GM13976 (cell line): ENCODE measurements around the gene MYOM3.
"Not testable (repeated sequence)": the region's sequence is repeated elsewhere in the genome, so short reads cannot be mapped to it uniquely, and the experiment has no call there.

ENCODE experiments used
- DNase-seq: peaks from one replicate; pipeline ENCODE4 v3.0.0; 2012; ENCODE audit warnings: low spot score
- CTCF ChIP-seq: IDR thresholded peaks from 2 replicates; pipeline ENCODE4 v1.5.1; 2012; ENCODE audit warnings: borderline replicate concordance, mild to moderate bottlenecking; ENCODE audit not compliant: insufficient read depth; ENCODE audit errors: extremely low read depth, missing control alignments, control extremely low read depth
- in situ Hi-C: fragments of 300-500 bp; cut with MboI; formaldehyde crosslinking; loops from one replicate; pipeline ENCODE4 v1.12.0; 2022; ENCODE audit warnings: low sequenced_read_pairs, mixed read lengths, inconsistent platforms; ENCODE audit not compliant: unreplicated experiment

MYOM3 gene

GRCh38 chr1:24010650-24011049 lies 101.3 kb downstream of the MYOM3 start:
- in situ Hi-C loops, result no loop called here
- DNase-seq, result no peak
- no peak for TF ChIP-seq CTCF

GRCh38 chr1:24009406-24009805 lies 102.5 kb downstream of the MYOM3 start:
- in situ Hi-C loops, result no loop called here
- no peak for TF ChIP-seq CTCF

GRCh38 chr1:24008574-24009184 lies 103.3 kb downstream of the MYOM3 start:
- in situ Hi-C loops, result not testable (repeated sequence)

More at GRCh38 chr1:24009406-24009805, 102.5 kb downstream of the MYOM3 start:
- no peak for DNase-seq

GRCh38 chr1:24007079-24007478 lies 104.9 kb downstream of the MYOM3 start:
- no peak for DNase-seq
- in situ Hi-C loops, result no loop called here
- TF ChIP-seq CTCF, result no peak

More at GRCh38 chr1:24008574-24009184, 103.3 kb downstream of the MYOM3 start:
- not testable (repeated sequence) for DNase-seq
